MM.1S (cell line): Measurements from ENCODE around the gene ANKLE2.

Experiments
- DNase-seq: peaks from one replicate; pipeline ENCODE4 v3.0.0-alpha.2; 2015
- H2AFZ ChIP-seq: fragments of 300-600 bp; sonication (generic); 2 replicates; pipeline ENCODE4 v1.6.0; 2016; ENCODE audit warnings: antibody characterized with exemption, low read length
- H3F3A ChIP-seq: fragments of 300-600 bp; sonication (generic); 2 replicates; pipeline ENCODE4 v1.6.1; 2016; ENCODE audit warnings: mild to moderate bottlenecking, antibody characterized with exemption, low read length, moderate library complexity, mixed read lengths; ENCODE audit not compliant: insufficient read depth
- H3K27ac ChIP-seq: fragments of 300-600 bp; sonication (generic); 2 replicates; pipeline ENCODE4 v1.5.1; 2016; ENCODE audit warnings: mild to moderate bottlenecking, low read length
- H3K27me3 ChIP-seq: fragments of 300-600 bp; sonication (generic); replicated peaks from 2 replicates; pipeline ENCODE4 v1.6.0; 2016; ENCODE audit warnings: low read length; ENCODE audit not compliant: insufficient read depth
- H3K36me3 ChIP-seq: fragments of 300-600 bp; sonication (generic); replicated peaks from 2 replicates; pipeline ENCODE4 v1.6.1; 2016; ENCODE audit warnings: mild to moderate bottlenecking, low read length, mixed read lengths; ENCODE audit not compliant: insufficient read depth
- H3K4me1 ChIP-seq: fragments of 300-600 bp; sonication (generic); 2 replicates; pipeline ENCODE4 v1.6.1; 2016; ENCODE audit warnings: low read length, mixed read lengths
- H3K4me2 ChIP-seq: fragments of 300-600 bp; sonication (generic); 2 replicates; pipeline ENCODE4 v1.6.0; 2016; ENCODE audit warnings: low read depth, low read length
- H3K4me3 ChIP-seq: fragments of 300-600 bp; sonication (generic); 2 replicates; pipeline ENCODE4 v1.5.1; 2016; ENCODE audit warnings: low read length, mixed read lengths
- H3K79me2 ChIP-seq: fragments of 300-600 bp; sonication (generic); 2 replicates; pipeline ENCODE4 v1.6.1; 2016; ENCODE audit warnings: mixed run types, low read length, mixed read lengths
- H3K9ac ChIP-seq: fragments of 300-600 bp; sonication (generic); 2 replicates; pipeline ENCODE4 v1.6.1; 2016; ENCODE audit warnings: low read length, mixed read lengths
- H3K9me2 ChIP-seq: fragments of 300-600 bp; sonication (generic); replicated peaks from 2 replicates; pipeline ENCODE4 v1.6.1; 2016; ENCODE audit warnings: mild to moderate bottlenecking, low read length, mixed read lengths; ENCODE audit not compliant: insufficient read depth
- H3K9me3 ChIP-seq: fragments of 300-600 bp; sonication (generic); replicated peaks from 2 replicates; pipeline ENCODE4 v1.6.1; 2016; ENCODE audit warnings: mild to moderate bottlenecking, low read length, mixed read lengths; ENCODE audit not compliant: insufficient read depth
- H4K20me1 ChIP-seq: fragments of 300-600 bp; sonication (generic); 2 replicates; pipeline ENCODE4 v1.6.1; 2016; ENCODE audit warnings: mild to moderate bottlenecking, low read length, moderate library complexity, mixed read lengths; ENCODE audit not compliant: insufficient read depth
- EZH2 ChIP-seq: fragments of 300-600 bp; sonication (generic); optimal IDR thresholded peaks from 2 replicates; pipeline ENCODE3; 2017; ENCODE audit warnings: low read depth, mild to moderate bottlenecking, antibody characterized with exemption, low read length, mixed read lengths
- EZH2phosphoT487 ChIP-seq: fragments of 300-600 bp; sonication (generic); IDR thresholded peaks from 2 replicates; pipeline ENCODE4 v1.6.1; 2018; ENCODE audit warnings: antibody characterized with exemption, low read length
- TF ChIP-seq, protein P1 (sequence below): fragments of 300-600 bp; sonication (generic); IDR thresholded peaks from 2 replicates; pipeline ENCODE4 v1.5.1; 2016; ENCODE audit warnings: antibody characterized with exemption, low read length, mixed read lengths

Gene ANKLE2

DNA sequence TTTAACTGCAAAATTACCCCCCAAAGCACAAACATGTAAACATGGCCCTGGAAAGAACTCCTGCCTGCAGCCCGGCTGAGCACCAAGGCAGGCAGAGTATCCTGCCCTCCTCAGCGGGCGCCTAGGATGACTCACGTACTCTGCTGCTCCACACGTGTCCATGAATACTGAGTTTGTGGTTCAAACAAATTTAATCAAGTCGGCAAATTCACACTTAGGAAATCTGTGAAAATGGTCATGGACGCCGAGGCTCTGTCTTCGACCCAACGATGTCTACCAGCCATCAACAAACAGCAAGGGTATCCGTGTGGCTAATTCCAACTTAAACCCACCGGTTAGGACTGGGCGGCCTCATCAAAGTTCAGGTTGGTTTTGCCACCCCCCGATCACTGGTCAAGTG is 41.5 kb upstream of the ANKLE2 start:
- Histone ChIP-seq H3K27me3 (no peaks in the 10 kb centered on the region), H3K9me2 (no peaks in the 10 kb centered on the region), H3K4me2 (no peak overlapping the region), H2AFZ (no peak overlapping the region), H3K4me3 (no peak overlapping the region), H3K9ac (no peak overlapping the region), H3K36me3 (no peaks in the 10 kb centered on the region), H3K27ac (no peak overlapping the region), H3K79me2 (no peaks in the 10 kb centered on the region), H3F3A (no peaks in the 10 kb centered on the region), H3K4me1 (no peaks in the 10 kb centered on the region), H4K20me1 (no peaks in the 10 kb centered on the region), H3K9me3 (no peaks in the 10 kb centered on the region)
- TF ChIP-seq EZH2: no peak
- TF ChIP-seq EZH2phosphoT487: no peak
- TF ChIP-seq, protein P1, sequence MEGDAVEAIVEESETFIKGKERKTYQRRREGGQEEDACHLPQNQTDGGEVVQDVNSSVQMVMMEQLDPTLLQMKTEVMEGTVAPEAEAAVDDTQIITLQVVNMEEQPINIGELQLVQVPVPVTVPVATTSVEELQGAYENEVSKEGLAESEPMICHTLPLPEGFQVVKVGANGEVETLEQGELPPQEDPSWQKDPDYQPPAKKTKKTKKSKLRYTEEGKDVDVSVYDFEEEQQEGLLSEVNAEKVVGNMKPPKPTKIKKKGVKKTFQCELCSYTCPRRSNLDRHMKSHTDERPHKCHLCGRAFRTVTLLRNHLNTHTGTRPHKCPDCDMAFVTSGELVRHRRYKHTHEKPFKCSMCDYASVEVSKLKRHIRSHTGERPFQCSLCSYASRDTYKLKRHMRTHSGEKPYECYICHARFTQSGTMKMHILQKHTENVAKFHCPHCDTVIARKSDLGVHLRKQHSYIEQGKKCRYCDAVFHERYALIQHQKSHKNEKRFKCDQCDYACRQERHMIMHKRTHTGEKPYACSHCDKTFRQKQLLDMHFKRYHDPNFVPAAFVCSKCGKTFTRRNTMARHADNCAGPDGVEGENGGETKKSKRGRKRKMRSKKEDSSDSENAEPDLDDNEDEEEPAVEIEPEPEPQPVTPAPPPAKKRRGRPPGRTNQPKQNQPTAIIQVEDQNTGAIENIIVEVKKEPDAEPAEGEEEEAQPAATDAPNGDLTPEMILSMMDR: no peak
- no peak for DNase-seq

DNA sequence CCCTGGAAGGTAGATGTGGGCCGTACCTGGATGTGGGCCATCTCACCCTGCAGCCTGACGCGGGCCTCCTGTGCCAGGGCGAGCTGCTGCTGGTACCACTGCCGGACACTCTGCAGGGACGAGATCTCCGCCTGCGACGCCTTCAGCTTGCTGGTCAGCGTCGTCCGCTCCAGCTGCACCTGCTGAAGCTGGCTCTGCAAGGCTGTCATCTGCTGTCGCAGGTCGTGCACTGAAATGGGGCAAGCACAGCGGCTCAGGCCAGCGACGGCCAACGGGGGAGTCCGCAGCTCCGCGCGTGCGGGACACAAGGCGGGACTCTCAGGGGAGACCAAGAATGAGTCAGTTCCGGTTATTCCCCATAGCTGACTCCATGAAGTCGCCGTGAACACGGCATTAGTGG is 40.1 kb upstream of the ANKLE2 start:
- no peaks in the 10 kb centered on the region for H3K9me3 ChIP-seq
- no peaks in the 10 kb centered on the region for H3K36me3 ChIP-seq
- no peaks in the 10 kb centered on the region for H4K20me1 ChIP-seq
- no peak for DNase-seq
- H3K79me2 ChIP-seq: no peaks in the 10 kb centered on the region
- no peaks in the 10 kb centered on the region for H3F3A ChIP-seq
- no peak overlapping the region for H2AFZ ChIP-seq
- no peak overlapping the region for H3K27ac ChIP-seq
- H3K9me2 ChIP-seq: no peaks in the 10 kb centered on the region
- TF ChIP-seq, protein P1: no peak
- no peak for TF ChIP-seq EZH2phosphoT487
- no peak for TF ChIP-seq EZH2
- no peaks in the 10 kb centered on the region for H3K27me3 ChIP-seq
- no peak overlapping the region for H3K9ac ChIP-seq
- H3K4me1 ChIP-seq: no peaks in the 10 kb centered on the region
- H3K4me2 ChIP-seq: no peak overlapping the region
- no peak overlapping the region for H3K4me3 ChIP-seq

DNA sequence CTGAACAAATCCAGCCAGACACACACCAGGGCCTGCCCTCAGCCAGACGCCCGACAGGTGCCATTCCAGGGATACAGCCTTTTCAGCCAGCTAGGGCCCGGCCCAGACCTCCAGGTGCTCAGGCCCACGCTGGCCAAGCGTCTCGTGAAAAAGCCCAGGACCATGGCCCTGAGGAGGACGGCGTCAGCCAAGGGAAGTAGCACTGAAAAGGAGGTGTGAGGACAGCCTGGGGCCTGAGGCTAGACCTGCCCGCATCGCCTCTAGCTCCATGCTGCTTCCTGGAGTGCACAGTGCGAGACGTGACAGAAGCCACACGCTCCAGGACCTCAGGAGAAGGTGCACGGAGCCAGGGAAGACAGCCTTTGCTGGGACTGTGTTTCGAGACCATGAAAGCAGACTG is 37.2 kb upstream of the ANKLE2 start:
- no peaks in the 10 kb centered on the region for H3K36me3 ChIP-seq
- no peaks in the 10 kb centered on the region for H4K20me1 ChIP-seq
- H3K27ac ChIP-seq: no peak overlapping the region
- H3K9me2 ChIP-seq: no peaks in the 10 kb centered on the region
- H3K9me3 ChIP-seq: no peaks in the 10 kb centered on the region
- no peaks in the 10 kb centered on the region for H3K27me3 ChIP-seq
- H3K4me3 ChIP-seq: no peak overlapping the region
- H3K4me2 ChIP-seq: no peak overlapping the region
- H3F3A ChIP-seq: no peaks in the 10 kb centered on the region
- DNase-seq: no peak
- no peak overlapping the region for H2AFZ ChIP-seq
- H3K4me1 ChIP-seq: no peaks in the 10 kb centered on the region
- H3K79me2 ChIP-seq: no peaks in the 10 kb centered on the region
- TF ChIP-seq EZH2phosphoT487 (no peak), EZH2 (no peak)
- TF ChIP-seq, protein P1: no peak
- no peak overlapping the region for H3K9ac ChIP-seq
